ENCODE measurements around the gene FLT3. TPM values are rescaled to one million over a fixed set of nuclear protein-coding genes. Genes with fewer than 3 reads are reported as not detected.
A peak's percentile ranks its signal among the peaks of the same experiment; 100 is the strongest.

Gene FLT3
- total and polyA plus RNA-seq, 11 donors, result 0.09 to 0.48 (median 0.21) TPM; not detected in 2

GRCh38 chr13:27975564-27976361 lies 124.6 kb downstream of the FLT3 start:
- Histone ChIP-seq H3K4me3 (peak overlapping the region in 1 of 12 donors; percentile 5), H3K27me3 (peaks cover 77 to 100% (median 98%) of the 10 kb centered on the region in 9 donors), H3K27ac (no peak overlapping the region), H3K9me3 (no peaks in the 10 kb centered on the region), H3K4me1 (peaks cover 0 to 37% (median 11%) of the 10 kb centered on the region in 12 donors), H3K36me3 (no peaks in the 10 kb centered on the region)
- TF ChIP-seq, protein P1, sequence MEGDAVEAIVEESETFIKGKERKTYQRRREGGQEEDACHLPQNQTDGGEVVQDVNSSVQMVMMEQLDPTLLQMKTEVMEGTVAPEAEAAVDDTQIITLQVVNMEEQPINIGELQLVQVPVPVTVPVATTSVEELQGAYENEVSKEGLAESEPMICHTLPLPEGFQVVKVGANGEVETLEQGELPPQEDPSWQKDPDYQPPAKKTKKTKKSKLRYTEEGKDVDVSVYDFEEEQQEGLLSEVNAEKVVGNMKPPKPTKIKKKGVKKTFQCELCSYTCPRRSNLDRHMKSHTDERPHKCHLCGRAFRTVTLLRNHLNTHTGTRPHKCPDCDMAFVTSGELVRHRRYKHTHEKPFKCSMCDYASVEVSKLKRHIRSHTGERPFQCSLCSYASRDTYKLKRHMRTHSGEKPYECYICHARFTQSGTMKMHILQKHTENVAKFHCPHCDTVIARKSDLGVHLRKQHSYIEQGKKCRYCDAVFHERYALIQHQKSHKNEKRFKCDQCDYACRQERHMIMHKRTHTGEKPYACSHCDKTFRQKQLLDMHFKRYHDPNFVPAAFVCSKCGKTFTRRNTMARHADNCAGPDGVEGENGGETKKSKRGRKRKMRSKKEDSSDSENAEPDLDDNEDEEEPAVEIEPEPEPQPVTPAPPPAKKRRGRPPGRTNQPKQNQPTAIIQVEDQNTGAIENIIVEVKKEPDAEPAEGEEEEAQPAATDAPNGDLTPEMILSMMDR (IDR thresholded peaks at IDR 0.05), result no peak
- TF ChIP-seq POLR2A (IDR thresholded peaks at IDR 0.05), result no peak
- no peak for ATAC-seq
- WGBS, 4 donors, result 2 to 3% (median 3%) methylated on average over 25 to 51 of the region's 51 CpGs
- intact Hi-C loops (cut with DNase I), result no loop called here
- no peak for DNase-seq

DNA sequence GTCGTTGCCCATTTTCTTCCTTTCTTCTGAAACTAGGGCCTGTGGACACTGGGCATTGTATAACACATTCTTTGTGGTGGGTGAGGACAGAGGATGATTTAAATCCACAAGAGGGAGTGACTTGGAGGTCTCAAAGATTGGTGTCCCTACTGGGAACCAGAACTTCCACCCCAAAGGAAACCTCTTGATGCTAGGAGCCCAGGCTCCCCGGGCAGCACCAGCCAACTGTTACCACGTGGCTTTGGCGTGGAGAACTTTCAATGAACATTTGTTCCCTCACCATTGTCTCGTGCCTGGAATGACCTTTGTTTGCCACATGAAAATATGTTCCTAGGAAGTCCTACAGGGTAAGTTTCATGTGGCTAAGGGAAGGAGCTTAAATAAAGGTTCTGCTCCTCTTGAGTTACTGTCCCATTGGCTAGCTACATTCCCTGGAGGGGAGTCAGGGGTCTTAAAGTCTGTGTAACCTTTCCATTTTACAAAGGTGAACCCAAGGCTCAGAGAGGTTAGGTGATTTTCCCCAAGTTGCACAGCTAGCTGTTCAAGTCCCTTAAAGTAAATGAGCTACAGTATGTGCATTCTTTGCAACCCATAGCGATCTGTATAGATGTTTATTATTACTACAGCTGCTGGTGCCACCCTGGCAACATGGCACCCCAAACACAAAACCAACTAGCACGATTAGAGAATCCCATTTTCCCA lies 126.3 kb downstream of the FLT3 start:
- no peak for ATAC-seq
- Histone ChIP-seq H3K4me1 (peaks cover 0 to 21% (median 5%) of the 10 kb centered on the region in 12 donors), H3K36me3 (no peaks in the 10 kb centered on the region), H3K4me3 (no peak overlapping the region), H3K27ac (no peak overlapping the region), H3K27me3 (peaks cover 71 to 100% (median 98%) of the 10 kb centered on the region in 9 donors), H3K9me3 (no peaks in the 10 kb centered on the region)
- TF ChIP-seq POLR2A (IDR thresholded peaks at IDR 0.05), result no peak
- TF ChIP-seq, protein P1 (IDR thresholded peaks at IDR 0.05), result no peak
- WGBS, 4 donors, result 10% methylated on average over 7 of the region's 7 CpGs
- DNase-seq, result no peak
- intact Hi-C loops (cut with DNase I), result no loop called here

DNA sequence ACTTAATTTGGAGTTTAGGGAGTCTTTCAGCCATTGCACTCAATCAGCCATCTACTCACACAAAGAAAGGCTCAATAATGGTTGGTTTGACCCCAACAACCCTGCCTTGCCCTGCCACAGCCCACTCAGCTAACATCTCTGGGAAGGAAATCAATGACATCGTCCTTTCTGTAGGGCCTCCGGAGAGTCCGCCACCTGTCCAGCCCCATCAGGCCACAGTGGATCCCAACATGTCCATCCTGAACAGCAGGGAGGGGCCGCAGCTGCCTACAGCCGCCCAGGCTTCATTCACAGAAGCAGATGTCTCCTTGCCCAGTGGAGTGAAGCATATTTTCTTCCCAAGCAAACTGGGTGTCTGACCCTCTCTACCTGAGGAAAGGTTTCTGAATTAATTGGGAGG lies 127.1 kb downstream of the FLT3 start:
- DNase-seq, result no peak
- intact Hi-C loops (cut with DNase I), result no loop called here
- H3K27me3 ChIP-seq, result peaks cover 71 to 100% (median 98%) of the 10 kb centered on the region in 9 donors
- no peaks in the 10 kb centered on the region for H3K36me3 ChIP-seq
- H3K27ac ChIP-seq, result no peak overlapping the region
- H3K4me3 ChIP-seq, result no peak overlapping the region
- no peak for TF ChIP-seq POLR2A (IDR thresholded peaks at IDR 0.05)
- TF ChIP-seq, protein P1 (IDR thresholded peaks at IDR 0.05), result no peak
- 15 to 26% (median 23%) methylated on average over 2 to 5 of the region's 5 CpGs for WGBS, 4 donors
- ATAC-seq, result no peak
- no peaks in the 10 kb centered on the region for H3K9me3 ChIP-seq
- peaks cover 0 to 22% (median 8%) of the 10 kb centered on the region in 12 donors for H3K4me1 ChIP-seq

- H3K27ac ChIP-seq, result no peak overlapping the region
- DNase-seq, result no peak
- no peaks in the 10 kb centered on the region for H3K9me3 ChIP-seq
- 57 to 61% (median 60%) methylated on average over 2 of the region's 2 CpGs for WGBS, 4 donors
- H3K4me1 ChIP-seq, result peaks cover 0 to 22% (median 7%) of the 10 kb centered on the region in 12 donors
- no peak for TF ChIP-seq POLR2A (IDR thresholded peaks at IDR 0.05)
- TF ChIP-seq, protein P1 (IDR thresholded peaks at IDR 0.05), result no peak
- no peaks in the 10 kb centered on the region for H3K36me3 ChIP-seq
- H3K4me3 ChIP-seq, result no peak overlapping the region
- ATAC-seq, result no peak
- peaks cover 71 to 100% (median 98%) of the 10 kb centered on the region in 9 donors for H3K27me3 ChIP-seq
- intact Hi-C loops (cut with DNase I), result no loop called here
Observed at GRCh38 chr13:27972478-27972820, 127.9 kb downstream of the FLT3 start.

Data from heart left ventricle (tissue), 16 donors.